Measurements from ENCODE around the gene SORL1-AS1.

- TF ChIP-seq POLR2A (IDR thresholded peaks at IDR 0.05; ENCODE audit: low read depth, low read length) (no peak), TAF1 (IDR thresholded peaks at IDR 0.05; ENCODE audit: borderline replicate concordance, low read depth, low read length) (no peak)
Measured at GRCh38 chr11:121445071-121445768, 7.5 kb downstream of the SORL1-AS1 start.

Measured in GM12892 (cell line).